Hematopoietic multipotent progenitor cell treated with erythropoietin and hydrocortisone succinate and interleukin-3 and kit ligand, for 6 days (in vitro differentiated cells): ENCODE results near the gene STKLD1.
"Not testable (repeated sequence)": the region's sequence is repeated elsewhere in the genome, so short reads cannot be mapped to it uniquely, and the experiment has no call there.

Experiments used
- DNase-seq: peaks from one replicate; pipeline ENCODE4 v3.0.0-alpha.2; 2015

STKLD1 gene

DNA sequence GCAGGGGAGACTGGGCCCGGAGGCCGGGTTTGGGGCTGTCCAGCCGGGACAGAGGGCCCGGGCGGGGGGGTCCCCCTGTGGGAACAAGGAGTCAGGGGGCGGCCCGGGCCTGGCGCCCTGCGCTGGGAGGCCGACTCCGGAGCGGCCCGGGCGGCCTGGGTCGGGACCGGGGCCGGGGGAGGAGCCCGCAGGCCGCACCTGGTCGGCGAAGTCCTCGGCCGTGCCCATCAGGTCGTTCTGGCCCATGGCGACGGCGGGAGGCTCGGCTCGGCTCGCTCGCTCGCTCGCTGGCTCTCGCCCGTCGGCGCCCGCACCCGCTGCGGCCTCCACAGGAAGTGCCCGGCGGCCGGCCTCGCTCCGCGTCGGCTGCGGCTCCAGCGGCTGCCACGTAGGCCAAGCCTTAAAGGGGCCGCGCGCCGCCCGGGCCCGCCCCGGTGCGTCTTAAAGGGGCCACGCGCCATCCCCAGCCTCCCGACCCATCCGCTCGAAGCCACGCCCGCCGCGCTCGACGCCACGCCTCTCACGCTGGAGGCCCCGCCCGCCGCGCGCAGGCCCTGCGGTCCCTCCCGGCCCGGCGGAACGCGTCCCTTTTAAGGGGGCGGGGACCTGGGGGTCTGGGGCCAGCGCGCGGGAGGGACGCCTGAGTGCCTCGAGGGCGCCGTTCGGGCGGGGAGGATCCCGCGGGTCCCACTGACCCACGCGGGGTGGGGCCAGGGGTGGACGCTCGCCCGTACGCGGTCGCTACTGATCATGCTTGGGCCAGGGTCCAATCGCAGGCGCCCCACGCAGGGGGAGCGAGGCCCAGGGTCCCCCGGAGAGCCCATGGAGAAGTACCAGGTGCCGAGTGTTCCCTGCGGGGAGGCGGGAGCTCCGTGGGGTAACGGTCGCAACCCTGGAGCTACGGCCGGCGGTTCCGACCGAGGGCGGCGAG, at the start of gene STKLD1, which contains the start of gene SURF4:
STKLD1 (plus strand) TSS at position 643 of the 931 bp plus-strand sequence; CDS start at position 751, 108 bp downstream.
SURF4 (minus strand) TSS at position 337 of the 931 bp plus-strand sequence; CDS start at position 246, 91 bp downstream.
- DNase-seq, result peak; percentile 96

- not testable (repeated sequence) for DNase-seq
Measured at GRCh38 chr9:133327021-133327420, 49.1 kb upstream of the STKLD1 start.

- DNase-seq, result no peak
Measured at GRCh38 chr9:133327834-133328484, 48.2 kb upstream of the STKLD1 start.

DNA sequence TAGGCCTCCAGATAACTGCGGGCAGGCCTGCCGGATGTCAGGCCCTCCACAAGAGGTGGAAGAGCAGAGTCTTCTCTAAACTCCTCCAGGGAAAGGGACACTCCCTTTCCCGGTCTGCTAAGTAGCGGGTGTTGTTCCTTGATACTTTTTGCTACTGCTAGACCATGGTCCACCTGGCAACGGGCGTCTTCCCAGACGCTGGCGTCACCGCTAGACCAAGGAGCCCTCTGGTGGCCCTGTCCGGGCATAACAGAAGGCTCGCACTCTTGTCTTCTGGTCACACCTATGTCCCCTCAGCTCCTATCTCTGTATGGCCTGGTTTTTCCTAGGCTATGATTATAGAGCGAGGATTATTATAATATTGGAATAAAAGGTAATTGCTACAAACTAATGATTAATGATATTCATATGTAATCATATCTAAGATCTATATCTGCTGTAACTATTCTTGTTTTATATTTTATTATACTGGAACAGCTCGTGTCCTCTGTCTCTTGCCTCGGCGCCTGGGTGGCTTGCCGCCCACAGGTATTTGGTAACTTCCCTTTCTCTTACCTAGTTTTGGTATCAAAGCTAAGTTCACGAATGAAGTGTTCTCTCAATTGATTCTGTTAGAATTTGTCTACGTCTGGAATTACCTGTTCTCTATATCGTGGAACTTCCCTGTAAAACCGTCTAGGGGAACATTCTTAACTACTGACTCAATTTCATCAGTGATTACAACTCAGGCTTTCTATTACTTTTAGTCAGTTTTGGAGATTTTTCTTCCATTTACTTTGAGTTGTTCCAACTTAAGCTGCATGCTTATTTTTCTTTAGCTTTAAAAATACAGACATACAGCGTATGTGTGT, 46.6 kb upstream of the STKLD1 start:
- peak; percentile 46 for DNase-seq

DNA sequence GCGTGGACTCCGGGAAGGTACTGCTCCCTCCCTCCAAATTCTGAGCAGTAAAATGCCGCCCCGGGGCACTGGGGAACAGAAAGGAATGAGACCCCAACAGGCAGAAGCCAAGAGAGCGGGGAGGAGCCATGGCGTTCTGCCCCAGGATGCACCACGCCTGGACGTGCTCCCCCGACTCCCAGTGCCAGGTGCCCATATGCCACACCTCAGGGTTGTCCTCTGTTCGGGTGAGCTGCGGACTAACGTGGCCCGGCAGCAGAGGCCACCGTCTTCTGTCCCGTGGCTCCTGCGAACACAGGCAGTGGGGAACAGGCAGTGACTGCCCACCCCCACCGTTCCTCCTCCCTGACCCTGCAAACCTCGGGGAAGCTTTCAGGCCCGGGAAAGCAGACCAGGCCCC, 44.9 kb upstream of the STKLD1 start:
- DNase-seq, result no peak

DNA sequence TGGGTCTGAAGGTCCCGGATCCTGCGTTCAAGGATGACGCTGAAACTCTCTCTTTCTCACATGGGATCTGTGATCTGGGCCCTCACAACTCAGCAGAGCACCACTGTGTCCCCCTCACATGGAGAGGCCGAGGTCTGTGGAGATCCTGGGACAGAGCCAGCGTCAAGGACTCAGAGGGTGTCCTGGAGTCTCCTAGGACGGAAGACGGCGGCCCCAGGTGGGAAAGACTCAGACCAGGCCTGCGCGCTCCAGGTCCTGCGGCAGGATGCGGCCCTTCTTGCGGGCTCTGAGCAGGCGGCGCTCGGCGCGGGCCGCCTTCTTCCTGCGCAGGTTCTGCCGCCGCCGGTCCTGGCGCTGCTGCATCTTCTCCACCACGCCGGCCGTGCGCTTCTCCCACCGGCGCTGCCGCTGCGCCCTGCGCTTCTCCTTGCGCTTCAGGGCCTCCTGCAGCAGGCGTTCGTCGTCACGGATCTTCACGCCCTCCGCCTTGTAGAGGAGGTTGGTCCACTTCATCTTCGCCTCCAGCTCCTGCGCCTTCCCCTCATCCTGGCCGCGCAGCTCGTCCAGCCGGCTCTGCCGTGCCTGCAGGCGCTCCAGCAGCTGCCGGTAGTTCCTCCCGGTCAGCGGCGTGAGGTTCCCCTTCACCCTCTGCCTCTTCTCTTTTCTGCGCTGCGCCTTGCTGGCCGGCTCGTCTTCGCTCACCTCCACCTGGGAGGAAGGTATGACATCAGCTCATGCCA, 44.4 kb upstream of the STKLD1 start:
- DNase-seq, result no peak

DNA sequence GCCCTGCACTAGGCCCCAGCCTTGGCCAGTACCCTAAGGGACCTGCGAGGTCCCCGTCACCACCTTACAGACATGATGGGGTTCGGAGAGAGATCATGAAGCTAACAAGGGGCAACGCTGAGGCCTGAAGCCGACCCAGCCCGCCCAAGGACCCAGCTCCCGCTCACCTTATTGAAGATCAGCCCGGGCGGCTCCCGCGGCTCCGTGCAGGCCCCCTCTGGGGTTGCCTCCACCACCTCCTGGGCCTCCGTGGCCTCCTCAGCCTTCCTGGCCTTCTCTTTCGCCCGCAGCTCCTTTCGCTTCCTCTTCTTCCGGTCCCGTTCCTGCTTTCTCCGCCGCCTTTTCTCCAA, 43.8 kb upstream of the STKLD1 start:
- DNase-seq, result no peak

DNA sequence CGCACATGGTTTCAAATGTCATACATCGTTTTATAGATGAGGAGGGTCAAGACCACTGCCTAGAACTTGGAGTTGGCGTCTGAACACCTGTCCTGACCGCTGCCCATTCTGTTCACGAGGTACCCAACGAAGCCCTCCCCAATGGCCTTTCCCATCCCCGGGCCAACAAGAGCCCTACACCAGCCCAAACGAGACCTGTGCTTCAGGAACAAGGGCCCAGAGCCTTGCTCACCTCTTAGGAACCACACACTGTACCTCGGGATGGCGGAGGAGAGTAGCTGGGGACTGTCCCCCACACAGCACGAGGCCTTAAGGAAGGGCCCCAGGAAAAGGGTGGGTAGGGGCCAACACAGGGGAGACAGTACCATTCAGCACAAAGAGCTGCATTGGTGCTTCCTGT, 43.2 kb upstream of the STKLD1 start:
- no peak for DNase-seq

DNA sequence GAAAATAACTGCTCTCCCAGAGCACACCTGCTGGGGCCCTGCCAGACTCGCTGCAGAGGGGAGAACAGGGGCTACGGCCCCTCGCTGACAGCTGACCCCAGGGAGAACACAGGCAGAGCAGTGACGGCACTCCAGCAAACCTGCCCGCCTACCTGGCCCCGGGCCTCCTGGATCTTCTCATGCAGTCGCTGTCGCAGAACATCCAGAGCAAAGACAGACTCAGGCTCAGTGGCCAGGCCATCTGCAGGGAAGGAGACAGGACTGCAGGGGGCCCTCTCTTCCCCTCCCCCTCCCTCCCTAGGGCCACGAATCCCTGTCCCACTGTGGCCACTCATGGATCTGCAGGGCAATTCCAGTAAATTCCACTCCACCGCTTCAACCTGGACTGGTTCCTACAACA, 42.6 kb upstream of the STKLD1 start:
- no peak for DNase-seq

DNA sequence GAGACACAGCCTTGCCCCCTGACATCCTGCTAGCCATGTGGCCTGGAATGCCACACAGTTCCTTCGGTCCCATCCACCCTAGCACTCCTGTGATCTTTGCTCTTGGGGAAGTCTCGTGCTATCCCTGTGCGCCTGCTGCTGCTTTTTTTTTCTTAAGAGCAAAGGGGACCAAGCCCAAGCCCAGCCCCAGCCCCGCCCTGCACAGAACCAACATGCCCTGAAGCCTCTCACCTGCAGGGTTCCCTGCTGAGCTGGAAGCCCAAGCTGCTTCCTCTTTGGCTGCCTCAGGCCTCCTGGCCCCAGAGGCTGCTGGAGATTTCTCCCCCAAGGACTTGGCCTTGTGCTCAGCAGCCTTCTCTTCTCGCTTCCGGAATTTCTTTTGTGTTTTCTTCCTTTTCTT, 42.0 kb upstream of the STKLD1 start:
- DNase-seq, result peak; percentile 44

DNA sequence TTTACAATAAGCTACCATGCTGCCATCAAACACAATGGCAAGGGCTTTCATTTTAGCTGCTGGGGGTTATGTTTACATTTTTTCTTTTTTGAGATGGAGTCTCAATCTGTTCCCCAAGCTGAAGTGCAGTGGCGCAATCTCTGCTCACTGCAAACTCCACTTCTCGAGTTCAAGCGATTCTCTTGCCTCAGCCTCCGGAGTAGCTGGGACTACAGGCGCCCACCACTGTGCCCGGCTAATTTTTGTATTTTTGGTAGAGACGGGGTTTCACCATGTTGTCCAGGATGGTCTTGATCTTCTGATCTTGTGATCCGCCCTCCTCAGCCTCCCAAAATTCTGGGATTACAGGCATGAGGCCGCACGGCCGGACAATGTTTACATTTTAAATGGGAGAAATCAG, 41.3 kb upstream of the STKLD1 start:
- DNase-seq, result not testable (repeated sequence)

- DNase-seq, result peak; percentile 96
Measured at GRCh38 chr9:133335924-133336811, 40.0 kb upstream of the STKLD1 start, which contains the start of gene SURF6. TSS of gene SURF6 (minus strand) at chr9:133336188. CDS start at chr9:133336132, 56 bp downstream.

DNA sequence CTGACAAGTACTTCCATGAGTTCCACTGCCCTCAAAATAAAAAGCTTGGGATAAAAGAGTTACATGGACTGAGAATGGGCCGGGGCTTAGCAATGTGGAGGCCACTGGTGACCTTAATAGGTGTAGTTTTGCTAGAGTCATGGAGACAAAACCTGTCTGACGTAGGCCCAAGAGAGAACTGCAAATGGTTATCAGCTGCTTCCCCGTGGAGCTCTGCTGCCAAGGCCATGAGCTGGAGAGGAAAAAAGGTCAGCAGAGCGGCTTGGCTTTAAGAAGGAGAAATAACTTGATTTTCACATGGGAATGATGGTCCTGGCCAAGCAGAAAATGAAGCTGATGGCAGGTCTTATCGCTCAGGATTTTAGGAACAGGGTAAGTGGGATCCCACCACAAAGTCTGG, 36.5 kb upstream of the STKLD1 start:
- DNase-seq, result no peak

DNA sequence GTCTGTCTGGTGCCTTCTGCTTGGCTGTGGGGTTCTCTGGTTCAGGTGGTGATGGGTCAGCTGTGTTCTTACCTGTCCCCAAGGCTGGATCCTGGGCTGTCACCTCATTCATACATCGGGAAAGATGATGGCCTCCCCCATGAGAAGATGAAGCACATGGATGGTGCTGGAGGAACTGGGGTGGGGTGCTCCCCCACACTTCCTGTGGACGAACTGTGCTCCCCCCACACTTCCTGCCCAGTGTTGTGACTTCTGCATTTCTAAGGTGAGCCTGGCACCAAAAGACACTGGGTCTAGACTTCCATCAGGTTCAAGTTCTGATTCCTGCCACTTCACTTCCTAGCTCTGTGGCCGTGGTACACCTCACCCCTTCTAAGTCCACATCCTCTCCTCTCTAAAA, 35.9 kb upstream of the STKLD1 start:
- peak; percentile 65 for DNase-seq

DNA sequence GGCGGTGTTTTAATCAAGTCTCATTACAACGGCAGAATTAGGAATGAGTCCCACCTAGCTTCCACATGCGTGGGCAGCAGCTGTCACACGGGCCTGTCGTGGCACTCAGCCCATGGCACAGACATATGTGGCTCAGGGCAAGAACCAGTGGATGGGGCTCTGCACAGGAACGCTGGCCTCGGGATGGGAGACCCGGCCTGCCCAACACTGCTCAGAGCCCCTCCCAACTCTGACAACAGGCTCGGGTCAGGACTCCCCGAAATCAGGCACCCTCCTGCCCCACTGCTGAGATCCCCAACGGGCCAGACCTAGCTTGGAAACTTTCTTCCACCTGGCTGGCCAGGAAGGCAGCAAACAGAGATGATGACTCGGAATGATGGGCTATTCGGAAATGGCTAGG, 35.2 kb upstream of the STKLD1 start:
- no peak for DNase-seq

- peak; percentile 79 for DNase-seq
Measured at GRCh38 chr9:133341369-133342068, 34.6 kb upstream of the STKLD1 start.

GRCh38 chr9:133342069-133342406, 34.1 kb upstream of the STKLD1 start:
- no peak for DNase-seq

DNA sequence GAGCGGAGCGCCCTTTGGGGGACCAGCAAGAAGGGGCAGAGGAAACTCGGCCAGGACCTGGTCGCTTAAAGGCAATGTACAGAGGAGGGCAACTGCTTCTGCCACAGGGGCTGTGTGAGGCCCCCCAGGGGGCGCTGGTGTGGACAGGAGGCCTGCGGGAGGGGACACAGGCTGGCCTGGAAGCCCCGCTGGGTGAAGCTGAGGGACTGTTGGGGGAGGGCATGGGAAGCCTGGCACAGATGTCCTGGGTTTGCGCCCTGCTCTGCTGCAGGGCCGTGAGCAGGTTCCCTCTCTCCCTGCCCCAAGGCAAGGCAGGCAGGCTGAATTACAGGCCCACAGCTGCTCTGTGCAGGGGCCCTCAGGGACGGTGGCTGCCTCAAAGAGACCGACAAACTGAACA, 33.6 kb upstream of the STKLD1 start:
- DNase-seq, result peak; percentile 45

DNA sequence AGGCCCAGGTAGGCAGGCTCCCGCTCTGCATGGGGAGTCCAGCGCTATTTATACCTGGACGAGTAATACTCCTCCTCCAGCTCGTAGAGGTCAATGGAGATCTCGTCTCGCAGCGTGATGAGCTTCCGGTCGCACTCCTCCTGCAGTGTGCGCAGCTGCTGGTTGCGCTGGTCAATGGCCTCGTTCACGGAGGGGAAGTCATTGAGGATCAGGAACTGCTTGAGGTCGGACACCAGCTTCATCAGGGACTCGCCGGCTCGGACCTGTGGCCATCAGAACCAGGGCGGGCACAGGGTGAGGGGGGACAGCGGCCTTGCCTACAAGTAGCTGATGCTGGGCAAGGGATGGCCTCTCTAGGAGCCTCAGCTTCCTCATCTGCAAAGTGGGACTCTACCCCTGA, 32.1 kb upstream of the STKLD1 start:
- no peak for DNase-seq

GRCh38 chr9:133344979-133345378, 31.2 kb upstream of the STKLD1 start:
- no peak for DNase-seq

- no peak for DNase-seq
Measured at GRCh38 chr9:133345596-133345995, 30.6 kb upstream of the STKLD1 start.
